Keratinocyte (primary cell): ENCODE results near the gene QRICH2. TPM values are rescaled to one million over a fixed set of nuclear protein-coding genes. Genes with fewer than 3 reads are reported as not detected.

Experiments
- DNase-seq: peaks from one replicate; pipeline ENCODE4 v3.0.0-alpha.2; 2011; ENCODE audit warnings: low read depth, missing footprints, low spot score
- FAIRE-seq: peaks from 2 replicates; lab custom pipeline; 2011; peaks lifted over from hg19 to GRCh38; lab: Jason Lieb, UNC
- H2AFZ ChIP-seq: 2 replicates; pipeline ENCODE4 v1.6.0; 2012; ENCODE audit warnings: low read length, control low read depth, inconsistent platforms; ENCODE audit not compliant: control insufficient read depth
- H3K27ac ChIP-seq: 2 replicates; pipeline ENCODE4 v1.5.1; 2011; ENCODE audit warnings: low read length; ENCODE audit not compliant: control insufficient read depth, insufficient read depth
- H3K27me3 ChIP-seq: 3 replicates; pipeline ENCODE4 v1.6.0; 2011; ENCODE audit warnings: low read length; ENCODE audit not compliant: control insufficient read depth, insufficient read depth; ENCODE audit errors: extremely low read depth
- H3K36me3 ChIP-seq, 2 experiments: 2 replicates in 1 of 2; 3 replicates in 1 of 2; pipeline ENCODE4 v1.5.1; 2011; ENCODE audit warnings: low read length in 2 of 2, mild to moderate bottlenecking in 1 of 2; ENCODE audit not compliant: control insufficient read depth in 2 of 2, insufficient read depth in 2 of 2; ENCODE audit errors: extremely low read depth in 1 of 2
- H3K4me1 ChIP-seq: 3 replicates; pipeline ENCODE4 v1.5.1; 2011; ENCODE audit warnings: low read length; ENCODE audit not compliant: control insufficient read depth, insufficient read depth; ENCODE audit errors: extremely low read depth
- H3K4me2 ChIP-seq: 3 replicates; pipeline ENCODE4 v1.6.0; 2011; ENCODE audit warnings: low read depth, low read length; ENCODE audit not compliant: control insufficient read depth, insufficient read depth; ENCODE audit errors: extremely low read depth
- H3K4me3 ChIP-seq, 3 experiments: fragments of 200-600 bp in 1 of 3; sonication (generic) in 1 of 3; 2 replicates in 2 of 3; 3 replicates in 1 of 3; pipeline ENCODE4 v1.5.1; 2011 to 2016; ENCODE audit warnings: low read length in 3 of 3, mild to moderate bottlenecking in 3 of 3, control low read depth in 2 of 3, inconsistent platforms in 1 of 3, low read depth in 1 of 3, mixed read lengths in 1 of 3, mixed run types in 1 of 3, moderate library complexity in 1 of 3; ENCODE audit not compliant: control insufficient read depth in 2 of 3, insufficient read depth in 2 of 3; ENCODE audit errors: extremely low read depth in 1 of 3
- H3K79me2 ChIP-seq: 2 replicates; pipeline ENCODE4 v1.6.0; 2012; ENCODE audit warnings: low read length; ENCODE audit not compliant: control insufficient read depth, insufficient read depth
- H3K9ac ChIP-seq: 3 replicates; pipeline ENCODE4 v1.6.0; 2011; ENCODE audit warnings: low read length; ENCODE audit not compliant: control insufficient read depth, insufficient read depth; ENCODE audit errors: extremely low read depth
- H3K9me1 ChIP-seq: 3 replicates; pipeline ENCODE4 v1.6.0; 2011; ENCODE audit warnings: low read length; ENCODE audit not compliant: control insufficient read depth, insufficient read depth; ENCODE audit errors: extremely low read depth
- H3K9me3 ChIP-seq: 2 replicates; pipeline ENCODE4 v1.5.1; 2012; ENCODE audit warnings: low read depth, low read length; ENCODE audit not compliant: control insufficient read depth
- H4K20me1 ChIP-seq: 3 replicates; pipeline ENCODE4 v1.6.0; 2011; ENCODE audit warnings: low read length; ENCODE audit not compliant: control insufficient read depth, insufficient read depth; ENCODE audit errors: extremely low read depth
- CTCF ChIP-seq, 3 experiments: IDR thresholded peaks in 1 of 3; conservative IDR thresholded peaks in 1 of 3; optimal IDR thresholded peaks in 1 of 3; 2 replicates in 2 of 3; 3 replicates in 1 of 3; pipeline versions ENCODE3 to v1.5.1; 2011; ENCODE audit warnings: low read length in 3 of 3, mild to moderate bottlenecking in 3 of 3, moderate library complexity in 2 of 3, control low read depth in 1 of 3, inconsistent platforms in 1 of 3; ENCODE audit not compliant: insufficient read depth in 2 of 3; ENCODE audit errors: extremely low read depth in 1 of 3
- EZH2 ChIP-seq: IDR thresholded peaks from one replicate; pipeline ENCODE4 v1.6.1; 2012; ENCODE audit warnings: inconsistent platforms, mild to moderate bottlenecking, low read length, moderate library complexity
- dilution Hi-C: fragments of 300-500 bp; cut with MboI; formaldehyde crosslinking; loops from one replicate; pipeline ENCODE4 v1.7.0; 2020; ENCODE audit warnings: low sequenced_read_pairs; ENCODE audit not compliant: extremely low pct_ligation_motif_present
- polyA plus RNA-seq, 5 experiments: library from polyadenylated mRNA; depleted of rRNA in 3 of 5; stranded (reverse) in 3 of 5; stranded (forward) in 1 of 5; unstranded in 1 of 5; fragments of >200 nt; gene quantifications; 1 replicate in 1 of 5; 2 replicates in 3 of 5; 3 replicates in 1 of 5; pipeline versions ENCODE4 v1.2.1 to v1.2.3, GENCODE V29; 2011 to 2012; ENCODE audit warnings: missing spikeins in 2 of 5, low read depth in 1 of 5, low replicate concordance in 1 of 5

Gene QRICH2
- polyA plus RNA-seq, 1 donor (not counting 4 experiments of a cell fraction or from before 2014, with no cell fraction given), result 1.6 TPM

- no peak for DNase-seq
- Histone ChIP-seq H3K36me3 (no peaks in the 10 kb centered on the region), H2AFZ (no peak overlapping the region), H3K79me2 (no peaks in the 10 kb centered on the region), H3K4me1 (peaks cover 4% of the 10 kb centered on the region), H3K9ac (no peak overlapping the region), H3K27me3 (peaks cover 59% of the 10 kb centered on the region), H3K27ac (no peak overlapping the region), H3K9me3 (no peaks in the 10 kb centered on the region), H3K4me2 (peak overlapping the region; percentile 68), H3K4me3 (peak overlapping the region in 1 of 3 experiments; percentile 59), H4K20me1 (no peaks in the 10 kb centered on the region), H3K9me1 (no peaks in the 10 kb centered on the region)
- no peak for FAIRE-seq
- TF ChIP-seq EZH2, result no peak
- no peak for TF ChIP-seq CTCF (optimal IDR thresholded peaks at IDR 0.05 in 1 of 3, IDR thresholded peaks at IDR 0.05 in 1 of 3, conservative IDR thresholded peaks at IDR 0.05 in 1 of 3; ENCODE audit: extremely low read depth in 1 of 3, insufficient read depth in 2 of 3, low read length in 3 of 3)
- dilution Hi-C loops, result no loop called here
Measured at GRCh38 chr17:76241204-76241538, 66.9 kb downstream of the QRICH2 start.

GRCh38 chr17:76240461-76241203, 67.4 kb downstream of the QRICH2 start, which contains the start of gene RNF157:
RNF157 (minus strand) TSS chr17:76240493; CDS start chr17:76240240, 253 bp downstream.
- Histone ChIP-seq H3K36me3 (no peaks in the 10 kb centered on the region), H3K27me3 (peaks cover 58% of the 10 kb centered on the region), H3K4me1 (peaks cover 4% of the 10 kb centered on the region), H3K4me3 (peak within 1 kb of the TSS; percentile 38 to 59 (median 54)), H4K20me1 (no peaks in the 10 kb centered on the region), H3K9ac (no peak within 1 kb of the TSS), H3K9me1 (no peaks in the 10 kb centered on the region), H3K79me2 (no peaks in the 10 kb centered on the region), H3K27ac (no peak within 1 kb of the TSS), H3K4me2 (peak within 1 kb of the TSS; percentile 68), H2AFZ (peak within 1 kb of the TSS; percentile 62), H3K9me3 (no peaks in the 10 kb centered on the region)
- dilution Hi-C loops, result no loop called here
- DNase-seq, result no peak
- FAIRE-seq, result no peak
- TF ChIP-seq CTCF (optimal IDR thresholded peaks at IDR 0.05 in 1 of 3, IDR thresholded peaks at IDR 0.05 in 1 of 3, conservative IDR thresholded peaks at IDR 0.05 in 1 of 3; ENCODE audit: extremely low read depth in 1 of 3, insufficient read depth in 2 of 3, low read length in 3 of 3), result no peak
- TF ChIP-seq EZH2, result peak; percentile 99
